SK-N-SH treated with all-trans-retinoic acid at 6 μM for 48 hours (cell line): ENCODE measurements around the gene CEMIP.

Experiments used
- ATAC-seq: fragments of 200-7000 bp; cut with Tn5 transposase; 3 replicates; pipeline ENCODE4 v1.9.1; 2020; ENCODE audit warnings: mild to moderate bottlenecking, moderate library complexity
- ARNTL ChIP-seq: fragments of 450-650 bp; formaldehyde crosslinking; IDR thresholded peaks from 2 replicates; pipeline ENCODE4 v1.5.0; 2020; ENCODE audit warnings: low read depth, mild to moderate bottlenecking, moderate library complexity, borderline replicate concordance
- BACH2 ChIP-seq: fragments of 250-450 bp; sonication (Bioruptor Pico); IDR thresholded peaks from 2 replicates; pipeline ENCODE4 v1.9.0; 2021; ENCODE audit warnings: mild to moderate bottlenecking, borderline replicate concordance
- CREB5 ChIP-seq: fragments of 250-450 bp; sonication (Bioruptor Pico); IDR thresholded peaks from 2 replicates; pipeline ENCODE4 v1.5.1; 2020; ENCODE audit warnings: low read depth, mild to moderate bottlenecking, moderate library complexity
- CSDC2 ChIP-seq: fragments of 250-450 bp; sonication (Bioruptor Pico); IDR thresholded peaks from 2 replicates; pipeline ENCODE4 v1.5.0; 2020; ENCODE audit warnings: mild to moderate bottlenecking, moderate library complexity
- ESRRG ChIP-seq: fragments of 250-450 bp; sonication (Bioruptor Pico); IDR thresholded peaks from 2 replicates; pipeline ENCODE4 v1.6.1; 2021; ENCODE audit warnings: mild to moderate bottlenecking
- GLIS3 ChIP-seq: fragments of 250-450 bp; sonication (Bioruptor Pico); IDR thresholded peaks from 2 replicates; pipeline ENCODE4 v1.5.0; 2020; ENCODE audit warnings: mild to moderate bottlenecking, moderate library complexity
- ISL1 ChIP-seq: fragments of 250-450 bp; sonication (Bioruptor Pico); IDR thresholded peaks from 2 replicates; pipeline ENCODE4 v2.1.2; 2022; ENCODE audit warnings: mild to moderate bottlenecking, moderate library complexity
- OSR1 ChIP-seq: fragments of 250-450 bp; sonication (Bioruptor Pico); IDR thresholded peaks from 2 replicates; pipeline ENCODE4 v1.8.0; 2022; ENCODE audit warnings: moderate library complexity, mild to moderate bottlenecking, inconsistent platforms
- PATZ1 ChIP-seq: fragments of 250-450 bp; sonication (Bioruptor Pico); IDR thresholded peaks from 2 replicates; pipeline ENCODE4 v1.8.0; 2020; ENCODE audit warnings: mild to moderate bottlenecking, moderate library complexity, borderline replicate concordance
- POU6F1 ChIP-seq: fragments of 250-450 bp; sonication (Bioruptor Pico); IDR thresholded peaks from 2 replicates; pipeline ENCODE4 v1.8.0; 2021; ENCODE audit warnings: low read depth, mild to moderate bottlenecking, moderate library complexity, borderline replicate concordance
- PPARA ChIP-seq: fragments of 250-450 bp; sonication (Bioruptor Pico); IDR thresholded peaks from 2 replicates; pipeline ENCODE4 v1.5.0; 2020; ENCODE audit warnings: mild to moderate bottlenecking, borderline replicate concordance
- RARB ChIP-seq: fragments of 250-450 bp; sonication (Bioruptor Pico); IDR thresholded peaks from 2 replicates; pipeline ENCODE4 v1.8.0; 2021; ENCODE audit warnings: mild to moderate bottlenecking, moderate library complexity
- TCF4 ChIP-seq: fragments of 250-450 bp; sonication (Bioruptor Pico); IDR thresholded peaks from 2 replicates; pipeline ENCODE4 v1.8.0; 2021; ENCODE audit warnings: mild to moderate bottlenecking, moderate library complexity, borderline replicate concordance
- TOX ChIP-seq: fragments of 250-450 bp; sonication (Bioruptor Pico); IDR thresholded peaks from 2 replicates; pipeline ENCODE4 v1.8.0; 2021; ENCODE audit warnings: mild to moderate bottlenecking, moderate library complexity, borderline replicate concordance
- TSHZ2 ChIP-seq: fragments of 250-450 bp; sonication (Bioruptor Pico); IDR thresholded peaks from 2 replicates; pipeline ENCODE4 v1.5.0; 2020; ENCODE audit warnings: mild to moderate bottlenecking, moderate library complexity
- ZC3H10 ChIP-seq: fragments of 250-450 bp; sonication (Bioruptor Pico); IDR thresholded peaks from 2 replicates; pipeline ENCODE4 v1.5.1; 2021; ENCODE audit warnings: mild to moderate bottlenecking, moderate library complexity
- ZFP3 ChIP-seq: fragments of 250-450 bp; sonication (Bioruptor Pico); IDR thresholded peaks from 2 replicates; pipeline ENCODE4 v1.5.0; 2020; ENCODE audit warnings: mild to moderate bottlenecking, moderate library complexity
- ZFP30 ChIP-seq: fragments of 450-650 bp; formaldehyde crosslinking; IDR thresholded peaks from 2 replicates; pipeline ENCODE4 v1.5.0; 2022; ENCODE audit warnings: mild to moderate bottlenecking, moderate library complexity
- ZNF565 ChIP-seq: fragments of 450-650 bp; formaldehyde crosslinking; conservative IDR thresholded peaks from 2 replicates; pipeline ENCODE4 v1.5.0; 2020; ENCODE audit warnings: low read depth, mild to moderate bottlenecking, moderate library complexity
- ZNF70 ChIP-seq: fragments of 450-650 bp; formaldehyde crosslinking; IDR thresholded peaks from 2 replicates; pipeline ENCODE4 v1.5.0; 2020; ENCODE audit warnings: mild to moderate bottlenecking, moderate library complexity
- ZNF8 ChIP-seq: fragments of 450-650 bp; formaldehyde crosslinking; IDR thresholded peaks from 2 replicates; pipeline ENCODE4 v1.5.0; 2020; ENCODE audit warnings: mild to moderate bottlenecking, moderate library complexity

CEMIP gene

GRCh38 chr15:80871858-80872257 lies 92.7 kb downstream of the CEMIP start:
- ATAC-seq = no peak
- TF ChIP-seq RARB (CRISPR knock-in tag) (no peak), ESRRG (CRISPR knock-in tag) (no peak), TCF4 (no peak), PATZ1 (no peak), CSDC2 (CRISPR knock-in tag) (no peak), TSHZ2 (CRISPR knock-in tag) (no peak), ZC3H10 (CRISPR knock-in tag) (no peak), ZFP30 (CRISPR knock-in tag) (no peak), ARNTL (CRISPR knock-in tag) (no peak), TOX (CRISPR knock-in tag) (no peak), PPARA (CRISPR knock-in tag) (no peak), ZNF565 (CRISPR knock-in tag) (no peak), GLIS3 (CRISPR knock-in tag) (no peak), CREB5 (CRISPR knock-in tag) (no peak), OSR1 (CRISPR knock-in tag) (no peak), BACH2 (CRISPR knock-in tag) (no peak), ZNF8 (CRISPR knock-in tag) (no peak)

- no peak for TF ChIP-seq OSR1 (CRISPR knock-in tag)
- TF ChIP-seq ISL1 = no peak
- TF ChIP-seq ZNF8 (CRISPR knock-in tag) = no peak
- no peak for TF ChIP-seq ZNF70
- no peak for TF ChIP-seq BACH2 (CRISPR knock-in tag)
- TF ChIP-seq CREB5 (CRISPR knock-in tag) = no peak
- no peak for TF ChIP-seq ZFP30 (CRISPR knock-in tag)
- no peak for TF ChIP-seq TCF4
- TF ChIP-seq ZFP3 (CRISPR knock-in tag) = no peak
- no peak for TF ChIP-seq CSDC2 (CRISPR knock-in tag)
- ATAC-seq = no peak
Measured at GRCh38 chr15:80873366-80873952, 94.3 kb downstream of the CEMIP start.

- ATAC-seq = no peak
- TF ChIP-seq PPARA (CRISPR knock-in tag) (no peak), ZC3H10 (CRISPR knock-in tag) (no peak), CSDC2 (CRISPR knock-in tag) (no peak), POU6F1 (CRISPR knock-in tag) (no peak), ISL1 (no peak), BACH2 (CRISPR knock-in tag) (no peak), ZNF8 (CRISPR knock-in tag) (no peak), ZFP30 (CRISPR knock-in tag) (no peak), GLIS3 (CRISPR knock-in tag) (no peak), TSHZ2 (CRISPR knock-in tag) (no peak)
Measured at GRCh38 chr15:80875568-80876347, 96.6 kb downstream of the CEMIP start.
